Kidney epithelial cell (primary cell): Measurements from ENCODE around the gene KMT2A. TPM values are rescaled to one million over a fixed set of nuclear protein-coding genes. Genes with fewer than 3 reads are reported as not detected.

Source experiments
- DNase-seq: peaks from one replicate; pipeline ENCODE4 v3.0.0-alpha.2; 2010; ENCODE audit warnings: low read depth
- H3K27me3 ChIP-seq: 2 replicates; pipeline ENCODE4 v1.6.0; 2011; ENCODE audit warnings: low read length; ENCODE audit not compliant: control insufficient read depth, insufficient read depth
- H3K36me3 ChIP-seq: 2 replicates; pipeline ENCODE4 v1.5.1; 2011; ENCODE audit warnings: low read length; ENCODE audit not compliant: control insufficient read depth, insufficient read depth
- H3K4me3 ChIP-seq: 2 replicates; pipeline ENCODE4 v1.5.1; 2011; ENCODE audit warnings: low read depth, mild to moderate bottlenecking, control low read depth, low read length
- CTCF ChIP-seq: IDR thresholded peaks from 2 replicates; pipeline ENCODE4 v1.5.1; 2011; ENCODE audit warnings: mild to moderate bottlenecking, moderate library complexity, low read length, control low read depth, inconsistent platforms; ENCODE audit not compliant: insufficient read depth, poor library complexity, severe bottlenecking
- total RNA-seq: library from RNA; depleted of rRNA; stranded (reverse); fragments of >200 nt; gene quantifications from 2 replicates; pipeline ENCODE4 v1.2.3, GENCODE V29; 2015

KMT2A gene
- total RNA-seq, 1 donor from 2014 or later: 42.2 TPM

- DNase-seq: no peak
- TF ChIP-seq CTCF: no peak
- Histone ChIP-seq H3K4me3 (peak overlapping the region; percentile 95), H3K27me3 (no peaks in the 10 kb centered on the region), H3K36me3 (no peaks in the 10 kb centered on the region)
Observed at GRCh38 chr11:118437208-118438125, 1.2 kb downstream of the KMT2A start.

DNA sequence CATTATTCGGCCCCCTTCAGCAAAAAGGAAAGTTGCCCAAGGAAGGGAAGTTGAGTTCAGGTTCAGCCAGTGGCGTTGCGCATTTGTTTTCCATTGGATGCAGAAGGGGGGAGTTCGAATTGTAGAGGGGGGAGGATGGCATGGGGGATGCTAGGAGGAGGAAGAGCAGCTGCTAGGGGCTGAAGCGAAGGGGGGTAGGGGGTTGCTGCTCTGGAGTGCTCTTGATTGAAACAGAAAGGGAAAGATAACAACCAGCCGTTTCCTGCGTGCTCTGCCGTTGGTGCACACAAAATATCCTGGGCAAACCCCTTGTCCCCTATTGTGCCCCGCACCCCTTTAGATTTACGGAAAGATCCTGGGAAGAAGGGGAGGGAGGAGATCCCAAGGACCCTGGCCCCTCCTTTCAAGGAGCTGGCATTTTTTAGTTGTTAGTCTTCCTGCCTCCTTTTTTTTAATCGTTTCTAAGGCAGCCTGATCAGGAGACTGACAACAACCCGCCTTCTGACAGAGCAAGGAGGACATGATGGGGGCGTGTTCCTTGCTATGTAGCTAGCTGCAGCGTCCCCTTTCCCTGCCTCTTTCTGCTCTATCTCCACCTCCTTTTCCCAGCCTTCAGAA lies 2.1 kb downstream of the KMT2A start:
- Histone ChIP-seq H3K27me3 (no peaks in the 10 kb centered on the region), H3K36me3 (no peaks in the 10 kb centered on the region), H3K4me3 (peak overlapping the region; percentile 95)
- peak; percentile 61 for DNase-seq
- TF ChIP-seq CTCF: no peak

DNA sequence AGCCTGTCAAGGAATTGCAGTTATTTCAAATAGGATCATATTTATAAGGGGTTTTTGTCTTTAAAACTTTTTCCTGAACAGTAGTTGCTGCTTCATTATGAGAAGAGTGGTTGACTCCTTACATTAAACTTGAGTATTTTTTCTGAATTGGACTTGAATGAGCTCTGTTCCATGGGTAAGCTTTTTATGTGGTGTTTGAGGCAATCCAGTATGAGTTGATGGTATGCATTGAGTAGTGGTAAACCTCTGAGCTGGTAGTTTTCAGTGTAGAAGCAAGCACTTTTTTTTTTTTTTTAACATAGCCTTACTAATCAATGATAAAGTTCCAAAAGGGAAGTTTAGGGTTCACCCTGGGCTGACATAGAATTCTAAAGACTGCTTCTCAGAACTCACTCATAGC lies 3.4 kb downstream of the KMT2A start:
- DNase-seq: no peak
- H3K4me3 ChIP-seq: no peak overlapping the region
- no peaks in the 10 kb centered on the region for H3K27me3 ChIP-seq
- no peaks in the 10 kb centered on the region for H3K36me3 ChIP-seq
- TF ChIP-seq CTCF: no peak

GRCh38 chr11:118441770-118442275 lies 5.5 kb downstream of the KMT2A start:
- no peak for TF ChIP-seq CTCF
- no peaks in the 10 kb centered on the region for H3K36me3 ChIP-seq
- H3K27me3 ChIP-seq: no peaks in the 10 kb centered on the region
- no peak for DNase-seq
- no peak overlapping the region for H3K4me3 ChIP-seq

DNA sequence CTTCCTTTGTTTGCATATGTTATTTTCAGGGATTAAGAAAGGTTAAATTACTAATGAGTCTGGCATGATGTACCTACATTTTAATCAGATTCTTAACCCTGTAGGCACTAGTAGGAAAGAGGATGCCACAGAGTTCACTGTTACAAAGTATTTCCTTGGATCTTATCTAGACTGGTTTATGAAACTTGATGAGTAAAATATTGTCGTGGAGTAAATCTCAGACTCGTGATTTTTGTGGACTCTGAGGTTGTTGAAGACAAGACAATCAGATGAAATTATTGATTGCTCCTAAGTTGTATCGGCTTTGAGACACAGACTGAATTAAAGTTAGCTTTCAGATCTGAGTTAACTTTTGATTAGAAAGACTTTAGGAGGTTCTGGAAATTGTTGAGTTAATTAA lies 6.0 kb downstream of the KMT2A start:
- Histone ChIP-seq H3K4me3 (no peak overlapping the region), H3K27me3 (no peaks in the 10 kb centered on the region), H3K36me3 (no peaks in the 10 kb centered on the region)
- no peak for DNase-seq
- TF ChIP-seq CTCF: no peak
